Natural killer cell treated with Interleukin-12 subunit alpha and Interleukin-12 subunit beta and Interleukin-15 and Interleukin-18, amount 100 ng/mL, for 72 hours (primary cell): Measurements from ENCODE around the gene RASSF9. TPM values are rescaled to one million over a fixed set of nuclear protein-coding genes. Genes with fewer than 3 reads are reported as not detected.

ENCODE experiments used
- ATAC-seq, 2 donors: fragments of 150-1000 bp; cut with Tn5 transposase in 1 of 2; sonication (Bioruptor Pico), chemical (Tn5 transposase) in 1 of 2; 2 replicates each; pipeline ENCODE4 v1.10.0; 2021
- DNase-seq: peaks from one replicate; pipeline ENCODE4 v3.0.0; 2022; ENCODE audit warnings: low spot score
- H3K27ac Mint-ChIP-seq, 2 donors: 1 replicate in 1 of 2; 2 replicates in 1 of 2; pipeline ENCODE4 v1.8.0; 2022; ENCODE audit warnings: mixed read lengths in 2 of 2, mild to moderate bottlenecking in 1 of 2, moderate library complexity in 1 of 2
- H3K27me3 Mint-ChIP-seq, 2 donors: 1 replicate in 1 of 2; 2 replicates in 1 of 2; pipeline ENCODE4 v1.8.0; 2022; ENCODE audit warnings: mixed read lengths in 2 of 2
- H3K36me3 Mint-ChIP-seq: one replicate; pipeline ENCODE4 v1.8.0; 2022; ENCODE audit warnings: mixed read lengths
- H3K4me1 Mint-ChIP-seq, 2 donors: 1 replicate in 1 of 2; 2 replicates in 1 of 2; pipeline ENCODE4 v1.8.0; 2022; ENCODE audit warnings: low read depth in 2 of 2, mixed read lengths in 2 of 2, mild to moderate bottlenecking in 1 of 2
- H3K4me3 Mint-ChIP-seq: one replicate; pipeline ENCODE4 v1.8.0; 2022; ENCODE audit warnings: mixed read lengths
- H3K9me3 Mint-ChIP-seq: 2 replicates; pipeline ENCODE4 v1.8.0; 2022; ENCODE audit warnings: mixed read lengths
- total RNA-seq, 2 donors: library from RNA; stranded (reverse); gene quantifications; one replicate each; pipeline ENCODE4 v1.2.3, GENCODE V29; 2022

The RASSF9 gene
- total RNA-seq, 2 donors from 2014 or later: not detected

DNA sequence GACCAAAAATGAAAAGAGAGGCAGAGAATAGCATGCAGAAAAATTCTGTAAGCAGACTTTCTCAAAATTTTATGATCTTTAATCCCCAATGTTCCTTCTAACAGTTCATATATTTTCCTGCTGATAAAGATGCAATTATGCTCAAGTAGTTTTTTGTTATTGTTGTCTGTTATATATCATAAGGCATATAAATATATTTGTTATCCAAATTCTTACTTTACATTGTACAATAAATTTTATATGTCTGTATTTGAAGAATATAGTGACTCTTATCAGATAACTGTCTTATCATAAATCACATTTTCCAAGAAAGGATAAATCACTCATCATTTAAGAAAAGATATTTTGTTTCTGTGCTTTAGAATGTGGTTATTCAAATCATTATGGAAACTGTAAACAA is 2.6 kb downstream of the RASSF9 start:
- no peaks in the 10 kb centered on the region for H3K9me3 Mint-ChIP-seq
- no peak for ATAC-seq
- no peaks in the 10 kb centered on the region for H3K36me3 Mint-ChIP-seq
- no peaks in the 10 kb centered on the region for H3K4me1 Mint-ChIP-seq
- no peak for DNase-seq
- no peak overlapping the region for H3K27ac Mint-ChIP-seq
- peaks cover 0 to 6% of the 10 kb centered on the region in 2 donors for H3K27me3 Mint-ChIP-seq
- no peak overlapping the region for H3K4me3 Mint-ChIP-seq

DNA sequence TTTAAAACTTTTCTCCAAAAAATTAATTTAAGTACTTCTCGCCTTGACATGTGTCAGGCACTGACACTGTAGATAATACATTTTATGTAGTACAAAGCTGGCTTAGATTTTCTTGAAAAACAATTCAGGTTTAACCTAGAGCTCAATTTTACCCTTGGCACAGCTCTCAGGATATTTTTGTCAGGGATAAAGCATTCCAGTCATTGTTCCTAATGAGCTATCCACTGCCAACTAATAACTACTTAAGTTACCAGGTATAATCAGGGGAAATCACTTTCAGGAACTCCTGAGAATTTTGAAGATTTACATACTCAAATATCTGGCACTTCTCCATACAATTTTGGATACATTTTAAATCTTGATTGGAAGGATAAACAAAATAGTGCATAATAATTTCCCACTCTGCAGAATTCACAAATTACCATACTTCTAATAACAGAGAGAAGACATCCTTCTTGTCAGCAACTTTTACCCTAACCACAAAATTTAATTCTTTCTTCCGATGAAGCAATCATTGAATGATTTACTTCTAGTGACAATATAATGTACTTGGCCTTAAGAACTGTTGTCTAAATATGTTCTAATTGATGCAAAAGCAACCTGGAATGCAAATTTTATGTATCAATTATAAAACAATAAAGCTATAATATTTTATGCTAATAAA is 4.8 kb downstream of the RASSF9 start:
- H3K27ac Mint-ChIP-seq: no peak overlapping the region
- no peak overlapping the region for H3K4me3 Mint-ChIP-seq
- H3K9me3 Mint-ChIP-seq: peaks cover 5% of the 10 kb centered on the region
- no peaks in the 10 kb centered on the region for H3K4me1 Mint-ChIP-seq
- H3K27me3 Mint-ChIP-seq: peaks cover 0 to 11% of the 10 kb centered on the region in 2 donors
- H3K36me3 Mint-ChIP-seq: no peaks in the 10 kb centered on the region
- ATAC-seq (no peak), DNase-seq (no peak)

DNA sequence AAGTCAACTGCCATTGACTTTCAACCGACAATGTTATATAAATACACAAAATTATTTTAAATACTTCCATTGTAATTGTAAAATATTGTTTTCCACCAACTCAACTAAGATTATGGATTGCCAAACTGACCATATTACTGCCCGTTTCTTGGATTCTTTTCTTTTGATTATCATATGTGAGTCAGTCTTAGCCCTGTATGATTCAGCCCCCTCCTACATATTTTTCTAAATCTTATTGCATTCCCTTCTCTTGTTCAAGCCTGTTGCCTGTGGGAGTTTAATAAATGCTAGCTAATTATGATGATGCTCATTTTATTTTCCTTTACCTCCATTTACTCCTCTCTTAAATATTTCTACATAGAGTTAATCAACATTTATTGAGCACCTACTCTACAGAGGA is 6.8 kb downstream of the RASSF9 start:
- no peak overlapping the region for H3K4me3 Mint-ChIP-seq
- DNase-seq (no peak), ATAC-seq (no peak)
- no peaks in the 10 kb centered on the region for H3K36me3 Mint-ChIP-seq
- H3K27me3 Mint-ChIP-seq: peaks cover 0 to 5% of the 10 kb centered on the region in 2 donors
- H3K27ac Mint-ChIP-seq: no peak overlapping the region
- peaks cover 5% of the 10 kb centered on the region for H3K9me3 Mint-ChIP-seq
- H3K4me1 Mint-ChIP-seq: no peaks in the 10 kb centered on the region

DNA sequence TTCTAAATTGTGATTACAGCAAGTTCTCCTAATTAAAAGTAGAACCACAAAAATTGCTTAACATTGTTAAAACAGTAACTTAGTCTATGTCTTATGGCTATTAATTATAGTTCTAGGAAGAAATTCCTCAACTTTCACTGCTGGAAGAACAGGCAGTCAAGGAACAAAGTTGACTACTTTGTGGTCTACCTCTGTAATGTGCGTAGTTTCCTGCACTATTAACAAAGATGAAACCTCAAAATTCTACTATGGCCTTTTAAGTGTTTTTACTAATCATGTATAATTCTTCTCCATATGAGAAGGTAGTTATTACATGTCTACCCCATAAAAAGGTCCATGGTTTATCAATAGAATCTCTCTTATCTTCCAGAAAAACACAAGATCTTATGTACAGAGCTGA is 7.6 kb downstream of the RASSF9 start:
- H3K27ac Mint-ChIP-seq: no peak overlapping the region
- no peaks in the 10 kb centered on the region for H3K36me3 Mint-ChIP-seq
- no peak overlapping the region for H3K4me3 Mint-ChIP-seq
- DNase-seq (no peak), ATAC-seq (no peak)
- peaks cover 5% of the 10 kb centered on the region for H3K9me3 Mint-ChIP-seq
- no peaks in the 10 kb centered on the region for H3K4me1 Mint-ChIP-seq
- H3K27me3 Mint-ChIP-seq: peaks cover 0 to 5% of the 10 kb centered on the region in 2 donors

DNA sequence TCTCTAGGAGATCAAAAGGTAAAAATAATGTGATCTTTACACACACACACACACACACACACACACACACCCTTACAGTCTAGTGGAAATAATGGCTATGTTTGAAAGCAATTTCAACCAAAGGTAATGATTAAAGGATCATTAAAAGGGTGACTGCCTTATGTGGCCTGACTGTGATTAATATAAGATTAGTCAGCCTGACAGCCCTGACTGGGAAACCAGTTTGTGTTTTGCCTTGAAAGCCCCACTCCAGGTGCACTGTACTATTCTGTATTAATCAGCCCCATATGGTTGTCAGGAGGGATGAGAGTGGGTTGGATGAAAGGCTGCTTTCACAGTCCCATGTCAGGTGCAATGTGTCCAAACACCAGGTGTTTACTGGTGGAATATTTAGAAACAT is 10.5 kb downstream of the RASSF9 start:
- DNase-seq (no peak), ATAC-seq (no peak)
- no peaks in the 10 kb centered on the region for H3K4me1 Mint-ChIP-seq
- H3K27ac Mint-ChIP-seq: no peak overlapping the region
- peaks cover 10% of the 10 kb centered on the region for H3K9me3 Mint-ChIP-seq
- no peaks in the 10 kb centered on the region for H3K36me3 Mint-ChIP-seq
- peaks cover 0 to 8% of the 10 kb centered on the region in 2 donors for H3K27me3 Mint-ChIP-seq
- H3K4me3 Mint-ChIP-seq: no peak overlapping the region

DNA sequence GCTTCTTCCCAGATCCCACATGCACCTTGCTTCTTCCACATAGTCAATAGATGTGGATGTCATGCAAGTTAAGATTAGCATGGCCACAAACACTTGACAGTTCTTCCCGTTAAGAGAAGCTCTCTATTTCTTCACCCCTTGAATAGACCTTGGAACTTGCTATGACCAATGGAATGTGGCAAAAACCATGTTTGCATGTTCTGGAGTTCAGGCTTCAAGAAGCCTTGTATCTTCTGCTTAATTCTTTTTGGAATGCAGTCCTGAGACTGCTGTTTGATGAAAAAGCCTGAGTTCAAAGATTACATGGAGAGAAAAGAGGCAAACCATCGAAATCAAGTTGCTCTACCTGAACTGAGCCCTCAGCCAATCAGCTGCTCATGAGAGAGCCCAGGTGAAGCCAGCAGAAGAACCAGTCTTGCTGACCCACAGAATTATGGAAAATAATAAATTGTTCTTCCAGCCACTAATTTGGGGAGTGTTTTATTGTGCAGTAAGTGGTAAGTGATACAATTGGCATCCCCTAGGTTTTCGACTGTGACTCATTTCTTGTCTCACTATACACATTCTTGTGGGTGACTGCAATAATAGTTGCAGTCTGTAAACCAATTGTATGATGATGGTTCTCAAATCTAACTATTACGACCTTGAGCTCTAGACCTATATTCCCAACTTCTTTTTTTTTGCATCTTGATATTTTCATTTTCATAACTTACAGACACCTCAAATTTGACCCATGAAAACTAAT is 12.6 kb downstream of the RASSF9 start:
- no peak overlapping the region for H3K27ac Mint-ChIP-seq
- ATAC-seq: no peak
- H3K27me3 Mint-ChIP-seq: peaks cover 0 to 8% of the 10 kb centered on the region in 2 donors
- H3K4me1 Mint-ChIP-seq: no peaks in the 10 kb centered on the region
- no peak for DNase-seq
- H3K4me3 Mint-ChIP-seq: no peak overlapping the region
- H3K9me3 Mint-ChIP-seq: peaks cover 10% of the 10 kb centered on the region
- H3K36me3 Mint-ChIP-seq: no peaks in the 10 kb centered on the region

DNA sequence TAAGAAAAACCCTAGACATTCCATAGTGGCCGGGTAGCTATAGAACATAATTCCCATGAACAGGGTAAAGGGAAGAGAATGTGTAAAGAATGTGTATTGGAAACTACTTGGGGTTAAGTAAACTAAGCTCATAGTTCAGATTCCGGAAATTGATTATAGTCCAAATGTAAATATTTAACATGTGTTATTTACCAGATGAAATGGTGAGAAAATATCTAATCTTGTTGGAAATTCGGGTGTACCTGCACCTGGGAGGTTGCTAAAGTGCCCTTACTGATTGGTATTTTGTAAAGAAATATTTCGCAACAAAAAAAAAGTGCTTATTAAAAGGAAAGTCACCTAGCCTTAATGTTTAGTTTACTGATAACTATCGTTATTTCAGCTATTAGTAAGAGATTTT is 14.4 kb downstream of the RASSF9 start:
- Mint-ChIP-seq H3K27me3 (peaks cover 0 to 2% of the 10 kb centered on the region in 2 donors), H3K4me1 (no peaks in the 10 kb centered on the region), H3K4me3 (no peak overlapping the region), H3K9me3 (peaks cover 4% of the 10 kb centered on the region), H3K36me3 (no peaks in the 10 kb centered on the region), H3K27ac (no peak overlapping the region)
- ATAC-seq: no peak
- DNase-seq: no peak

DNA sequence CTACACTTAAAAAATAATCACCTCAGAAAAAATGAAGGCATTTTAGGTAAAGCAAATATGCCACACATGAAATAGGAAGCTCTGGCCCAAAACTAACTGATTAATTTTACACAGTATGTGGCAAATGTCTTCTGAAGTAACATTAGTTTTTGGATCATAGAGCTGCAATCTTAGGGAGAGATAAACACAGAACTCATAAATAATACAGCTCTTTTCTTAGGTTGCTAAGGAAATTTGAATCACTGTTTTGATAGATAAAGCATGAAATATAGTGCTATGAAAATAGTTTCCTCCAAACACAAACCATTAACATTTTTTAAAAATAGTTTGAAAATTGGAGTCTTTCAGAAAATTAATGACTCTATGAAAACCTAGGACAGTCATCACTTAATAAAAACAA is 15.0 kb downstream of the RASSF9 start:
- H3K27me3 Mint-ChIP-seq: peaks cover 0 to 2% of the 10 kb centered on the region in 2 donors
- H3K4me1 Mint-ChIP-seq: no peaks in the 10 kb centered on the region
- H3K9me3 Mint-ChIP-seq: peaks cover 4% of the 10 kb centered on the region
- no peaks in the 10 kb centered on the region for H3K36me3 Mint-ChIP-seq
- DNase-seq: no peak
- no peak overlapping the region for H3K27ac Mint-ChIP-seq
- ATAC-seq: no peak
- no peak overlapping the region for H3K4me3 Mint-ChIP-seq

DNA sequence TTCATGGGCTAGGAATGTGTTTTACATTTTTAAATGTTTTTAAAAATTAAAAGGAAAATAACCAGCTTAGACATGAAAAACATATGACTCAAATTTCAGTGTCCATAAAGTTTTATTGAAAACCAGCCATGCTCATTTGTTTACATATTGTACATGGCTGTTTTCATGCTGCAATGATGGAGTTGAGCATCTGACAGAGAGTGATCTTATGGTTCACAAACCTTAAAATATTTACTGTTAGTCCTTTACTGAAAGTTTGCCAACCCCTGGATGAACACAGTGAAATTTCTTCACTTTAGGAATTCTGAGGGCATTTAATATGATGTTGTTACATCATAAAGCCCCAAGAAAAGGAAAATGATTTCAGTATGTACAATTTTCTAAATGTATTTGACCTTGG is 16.1 kb downstream of the RASSF9 start:
- DNase-seq (no peak), ATAC-seq (no peak)
- Mint-ChIP-seq H3K9me3 (peaks cover 4% of the 10 kb centered on the region), H3K36me3 (no peaks in the 10 kb centered on the region), H3K4me1 (no peaks in the 10 kb centered on the region), H3K27me3 (peaks cover 0 to 2% of the 10 kb centered on the region in 2 donors), H3K4me3 (no peak overlapping the region), H3K27ac (no peak overlapping the region)

DNA sequence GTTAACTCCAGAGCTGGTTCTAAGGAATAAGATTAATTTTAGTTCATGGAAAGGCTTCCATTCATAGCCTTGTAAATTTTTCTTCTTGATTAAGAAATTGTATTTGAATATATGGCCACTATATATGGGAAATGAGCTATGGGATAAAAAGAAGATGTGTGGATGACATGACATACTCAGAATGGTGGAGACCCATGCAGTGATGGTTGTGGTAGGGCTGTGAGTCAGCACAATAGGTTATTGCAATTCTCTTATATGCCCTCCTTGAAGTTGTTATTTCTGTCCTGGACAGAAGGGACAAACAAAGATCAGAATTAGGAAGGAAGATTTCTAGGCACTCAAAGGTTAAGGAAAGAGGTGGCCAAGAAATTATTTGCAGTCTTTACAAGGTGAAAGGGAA is 21.5 kb downstream of the RASSF9 start:
- no peak for DNase-seq
- Mint-ChIP-seq H3K36me3 (no peaks in the 10 kb centered on the region), H3K9me3 (no peaks in the 10 kb centered on the region), H3K4me3 (no peak overlapping the region), H3K27ac (no peak overlapping the region), H3K4me1 (no peaks in the 10 kb centered on the region), H3K27me3 (no peaks in the 10 kb centered on the region)
- no peak for ATAC-seq

DNA sequence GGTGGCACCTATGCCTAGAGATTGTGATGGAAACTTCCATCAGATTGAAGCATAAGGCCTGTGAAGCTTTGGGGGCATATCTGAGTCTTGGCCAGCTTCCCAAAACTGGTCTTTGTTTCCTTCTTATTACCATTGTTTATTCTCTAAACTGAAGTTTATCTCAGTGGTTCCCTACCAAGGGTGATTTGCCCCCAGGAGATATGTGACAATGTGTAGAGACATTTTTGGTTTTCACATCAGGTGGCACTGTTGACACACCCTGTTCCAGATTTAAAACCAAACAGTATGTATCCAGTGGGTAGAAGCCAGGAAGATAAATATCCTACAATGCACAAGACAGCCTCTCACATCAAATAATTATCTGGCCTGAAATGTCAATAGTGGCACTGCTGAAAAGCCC is 22.1 kb downstream of the RASSF9 start:
- ATAC-seq (no peak), DNase-seq (no peak)
- no peaks in the 10 kb centered on the region for H3K9me3 Mint-ChIP-seq
- H3K36me3 Mint-ChIP-seq: no peaks in the 10 kb centered on the region
- H3K4me3 Mint-ChIP-seq: no peak overlapping the region
- no peaks in the 10 kb centered on the region for H3K27me3 Mint-ChIP-seq
- H3K27ac Mint-ChIP-seq: no peak overlapping the region
- H3K4me1 Mint-ChIP-seq: no peaks in the 10 kb centered on the region

DNA sequence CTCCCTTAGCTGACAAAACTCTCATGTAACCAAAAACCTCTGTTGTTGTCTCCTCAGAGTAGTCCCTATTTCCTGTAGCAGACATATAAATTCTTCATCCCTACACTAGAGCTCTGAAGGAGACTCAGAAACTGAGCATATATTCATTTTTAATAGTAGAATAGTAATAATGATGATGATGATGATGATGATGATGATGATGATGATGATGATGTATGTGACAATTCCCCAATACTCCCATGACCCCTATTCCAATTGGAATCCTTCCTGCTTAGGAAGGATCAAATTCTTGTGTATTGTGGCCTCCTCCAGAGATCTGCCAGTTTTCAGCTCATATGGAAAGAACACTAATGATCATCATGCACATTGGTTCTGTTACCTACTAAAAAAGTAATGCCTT is 26.7 kb downstream of the RASSF9 start:
- no peak overlapping the region for H3K4me3 Mint-ChIP-seq
- H3K9me3 Mint-ChIP-seq: no peaks in the 10 kb centered on the region
- H3K27me3 Mint-ChIP-seq: no peaks in the 10 kb centered on the region
- no peaks in the 10 kb centered on the region for H3K36me3 Mint-ChIP-seq
- no peak overlapping the region for H3K27ac Mint-ChIP-seq
- no peaks in the 10 kb centered on the region for H3K4me1 Mint-ChIP-seq
- ATAC-seq: no peak
- DNase-seq: no peak

DNA sequence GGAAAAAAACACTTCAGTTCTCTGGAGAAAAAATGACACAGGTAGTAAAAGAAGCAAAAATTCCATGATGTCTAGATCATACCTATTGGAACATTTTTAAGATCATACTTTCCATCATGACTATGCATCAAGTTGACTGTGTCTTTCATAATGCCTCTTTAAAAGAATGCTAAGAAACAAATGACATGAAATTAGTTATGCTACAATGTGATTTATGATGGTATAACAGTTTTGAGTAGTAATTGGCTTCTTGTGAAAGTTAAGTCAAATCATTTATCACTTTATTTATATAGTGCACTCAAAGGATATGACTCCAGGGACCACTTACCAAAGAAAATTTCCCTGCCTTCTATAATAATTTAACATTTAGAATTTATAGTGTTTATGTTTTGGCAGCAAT is 28.5 kb downstream of the RASSF9 start:
- ATAC-seq (no peak), DNase-seq (no peak)
- Mint-ChIP-seq H3K27me3 (no peaks in the 10 kb centered on the region), H3K27ac (no peak overlapping the region), H3K9me3 (no peaks in the 10 kb centered on the region), H3K4me3 (no peak overlapping the region), H3K4me1 (no peaks in the 10 kb centered on the region), H3K36me3 (no peaks in the 10 kb centered on the region)

DNA sequence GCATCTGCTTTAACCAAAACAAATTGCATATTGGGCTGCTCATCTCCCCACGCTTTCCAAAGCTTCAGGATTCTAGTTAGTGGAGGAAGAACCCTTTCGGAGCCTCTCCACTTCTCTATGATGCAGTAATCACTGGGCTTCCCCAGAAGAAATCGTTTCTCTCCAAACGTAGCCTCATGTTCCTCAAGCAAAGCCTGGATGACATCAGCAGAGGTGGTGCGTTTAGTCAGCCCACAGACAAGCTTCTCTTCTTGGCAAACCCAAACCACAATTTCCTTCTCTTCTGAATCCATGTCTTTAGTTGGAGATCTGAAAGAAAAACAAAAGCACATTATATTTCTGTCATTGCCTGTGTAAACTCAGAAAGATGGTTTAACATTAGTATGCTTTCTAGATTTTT is 30.6 kb downstream of the RASSF9 start:
- Mint-ChIP-seq H3K36me3 (no peaks in the 10 kb centered on the region), H3K4me1 (no peaks in the 10 kb centered on the region)

More for the DNA sequence above, 30.6 kb downstream of the RASSF9 start:
- Mint-ChIP-seq H3K4me3 (no peak overlapping the region), H3K27me3 (no peaks in the 10 kb centered on the region), H3K27ac (no peak overlapping the region), H3K9me3 (no peaks in the 10 kb centered on the region)
- ATAC-seq (no peak), DNase-seq (no peak)
